Measurements from ENCODE around the gene MYO3B.

MYO3B gene

GRCh38 chr2:170228429-170228828, 50.5 kb downstream of the MYO3B start:
- Histone ChIP-seq H3K27ac (no peak overlapping the region), H3K4me3 (no peak overlapping the region), H3K9me3 (ENCODE audit: low read depth, low read length) (no peaks in the 10 kb centered on the region), H3K9ac (ENCODE audit: insufficient read length) (no peak overlapping the region), H3K36me3 (ENCODE audit: insufficient read depth, low read length) (no peaks in the 10 kb centered on the region)
- no peak for DNase-seq (ENCODE audit: low read depth, low spot score)
- TF ChIP-seq FOXP2 (optimal IDR thresholded peaks at IDR 0.05; ENCODE audit: control extremely low read depth, extremely low read length, insufficient read depth) (no peak), EZH2 (IDR thresholded peaks at IDR 0.05) (no peak), POLR2AphosphoS5 (IDR thresholded peaks at IDR 0.05; ENCODE audit: borderline replicate concordance, low read depth, low read length) (no peak)

- Histone ChIP-seq H3K36me3 (ENCODE audit: insufficient read depth, low read length) (no peaks in the 10 kb centered on the region), H3K9ac (ENCODE audit: insufficient read length) (no peak overlapping the region), H3K27ac (no peak overlapping the region), H3K4me3 (no peak overlapping the region), H3K9me3 (ENCODE audit: low read depth, low read length) (no peaks in the 10 kb centered on the region)
- no peak for DNase-seq (ENCODE audit: low read depth, low spot score)
- no peak for TF ChIP-seq EZH2 (IDR thresholded peaks at IDR 0.05)
- TF ChIP-seq POLR2AphosphoS5 (IDR thresholded peaks at IDR 0.05; ENCODE audit: borderline replicate concordance, low read depth, low read length): no peak
- no peak for TF ChIP-seq FOXP2 (optimal IDR thresholded peaks at IDR 0.05; ENCODE audit: control extremely low read depth, extremely low read length, insufficient read depth)
Observed at GRCh38 chr2:170229125-170229524, 51.2 kb downstream of the MYO3B start.

- H3K36me3 ChIP-seq (ENCODE audit: insufficient read depth, low read length): no peaks in the 10 kb centered on the region
- H3K9me3 ChIP-seq (ENCODE audit: low read depth, low read length): no peaks in the 10 kb centered on the region
- no peak overlapping the region for H3K27ac ChIP-seq
- no peak overlapping the region for H3K4me3 ChIP-seq
- H3K9ac ChIP-seq (ENCODE audit: insufficient read length): no peak overlapping the region
- TF ChIP-seq EZH2 (IDR thresholded peaks at IDR 0.05) (no peak), FOXP2 (optimal IDR thresholded peaks at IDR 0.05; ENCODE audit: control extremely low read depth, extremely low read length, insufficient read depth) (no peak), POLR2AphosphoS5 (IDR thresholded peaks at IDR 0.05; ENCODE audit: borderline replicate concordance, low read depth, low read length) (no peak)
- DNase-seq (ENCODE audit: low read depth, low spot score): no peak
Observed at GRCh38 chr2:170229744-170230143, 51.8 kb downstream of the MYO3B start.

GRCh38 chr2:170235860-170236679, 58.1 kb downstream of the MYO3B start:
- Histone ChIP-seq H3K4me3 (no peak overlapping the region), H3K9ac (ENCODE audit: insufficient read length) (no peak overlapping the region), H3K36me3 (ENCODE audit: insufficient read depth, low read length) (no peaks in the 10 kb centered on the region), H3K9me3 (ENCODE audit: low read depth, low read length) (no peaks in the 10 kb centered on the region), H3K27ac (no peak overlapping the region)
- DNase-seq (ENCODE audit: low read depth, low spot score): peak; percentile 26
- no peak for TF ChIP-seq FOXP2 (optimal IDR thresholded peaks at IDR 0.05; ENCODE audit: control extremely low read depth, extremely low read length, insufficient read depth)
- no peak for TF ChIP-seq POLR2AphosphoS5 (IDR thresholded peaks at IDR 0.05; ENCODE audit: borderline replicate concordance, low read depth, low read length)
- no peak for TF ChIP-seq EZH2 (IDR thresholded peaks at IDR 0.05)

- Histone ChIP-seq H3K9me3 (ENCODE audit: low read depth, low read length) (no peaks in the 10 kb centered on the region), H3K27ac (no peak overlapping the region), H3K9ac (ENCODE audit: insufficient read length) (no peak overlapping the region), H3K36me3 (ENCODE audit: insufficient read depth, low read length) (no peaks in the 10 kb centered on the region), H3K4me3 (no peak overlapping the region)
- TF ChIP-seq POLR2AphosphoS5 (IDR thresholded peaks at IDR 0.05; ENCODE audit: borderline replicate concordance, low read depth, low read length): no peak
- TF ChIP-seq FOXP2 (optimal IDR thresholded peaks at IDR 0.05; ENCODE audit: control extremely low read depth, extremely low read length, insufficient read depth): no peak
- TF ChIP-seq EZH2 (IDR thresholded peaks at IDR 0.05): no peak
- no peak for DNase-seq (ENCODE audit: low read depth, low spot score)
Observed at GRCh38 chr2:170236680-170237047, 58.7 kb downstream of the MYO3B start.

GRCh38 chr2:170237572-170238120, 59.7 kb downstream of the MYO3B start:
- Histone ChIP-seq H3K9me3 (ENCODE audit: low read depth, low read length) (no peaks in the 10 kb centered on the region), H3K4me3 (no peak overlapping the region), H3K27ac (no peak overlapping the region), H3K9ac (ENCODE audit: insufficient read length) (no peak overlapping the region), H3K36me3 (ENCODE audit: insufficient read depth, low read length) (no peaks in the 10 kb centered on the region)
- no peak for TF ChIP-seq FOXP2 (optimal IDR thresholded peaks at IDR 0.05; ENCODE audit: control extremely low read depth, extremely low read length, insufficient read depth)
- no peak for TF ChIP-seq EZH2 (IDR thresholded peaks at IDR 0.05)
- no peak for TF ChIP-seq POLR2AphosphoS5 (IDR thresholded peaks at IDR 0.05; ENCODE audit: borderline replicate concordance, low read depth, low read length)
- no peak for DNase-seq (ENCODE audit: low read depth, low spot score)

- no peak for TF ChIP-seq POLR2AphosphoS5 (IDR thresholded peaks at IDR 0.05; ENCODE audit: borderline replicate concordance, low read depth, low read length)
- no peak for TF ChIP-seq FOXP2 (optimal IDR thresholded peaks at IDR 0.05; ENCODE audit: control extremely low read depth, extremely low read length, insufficient read depth)
- no peak for TF ChIP-seq EZH2 (IDR thresholded peaks at IDR 0.05)
- H3K4me3 ChIP-seq: no peak overlapping the region
- no peaks in the 10 kb centered on the region for H3K36me3 ChIP-seq (ENCODE audit: insufficient read depth, low read length)
- no peak for DNase-seq (ENCODE audit: low read depth, low spot score)
- H3K9me3 ChIP-seq (ENCODE audit: low read depth, low read length): no peaks in the 10 kb centered on the region
- H3K27ac ChIP-seq: no peak overlapping the region
- H3K9ac ChIP-seq (ENCODE audit: insufficient read length): no peak overlapping the region
Observed at GRCh38 chr2:170238776-170239175, 60.8 kb downstream of the MYO3B start.

GRCh38 chr2:170240629-170241028, 62.7 kb downstream of the MYO3B start:
- Histone ChIP-seq H3K4me3 (no peak overlapping the region), H3K36me3 (ENCODE audit: insufficient read depth, low read length) (no peaks in the 10 kb centered on the region), H3K9me3 (ENCODE audit: low read depth, low read length) (no peaks in the 10 kb centered on the region), H3K9ac (ENCODE audit: insufficient read length) (no peak overlapping the region), H3K27ac (no peak overlapping the region)
- DNase-seq (ENCODE audit: low read depth, low spot score): no peak
- TF ChIP-seq POLR2AphosphoS5 (IDR thresholded peaks at IDR 0.05; ENCODE audit: borderline replicate concordance, low read depth, low read length): no peak
- no peak for TF ChIP-seq FOXP2 (optimal IDR thresholded peaks at IDR 0.05; ENCODE audit: control extremely low read depth, extremely low read length, insufficient read depth)
- no peak for TF ChIP-seq EZH2 (IDR thresholded peaks at IDR 0.05)
